HG03460 (cell line): Measurements from ENCODE around the gene MINDY2.
A peak's percentile ranks its signal among the peaks of the same experiment; 100 is the strongest.

Experiments
- ATAC-seq: cut with Tn5 transposase; IDR thresholded peaks from one replicate; pipeline ENCODE4 v1.9.1; 2021; ENCODE audit not compliant: unreplicated experiment

Gene MINDY2, protein sequence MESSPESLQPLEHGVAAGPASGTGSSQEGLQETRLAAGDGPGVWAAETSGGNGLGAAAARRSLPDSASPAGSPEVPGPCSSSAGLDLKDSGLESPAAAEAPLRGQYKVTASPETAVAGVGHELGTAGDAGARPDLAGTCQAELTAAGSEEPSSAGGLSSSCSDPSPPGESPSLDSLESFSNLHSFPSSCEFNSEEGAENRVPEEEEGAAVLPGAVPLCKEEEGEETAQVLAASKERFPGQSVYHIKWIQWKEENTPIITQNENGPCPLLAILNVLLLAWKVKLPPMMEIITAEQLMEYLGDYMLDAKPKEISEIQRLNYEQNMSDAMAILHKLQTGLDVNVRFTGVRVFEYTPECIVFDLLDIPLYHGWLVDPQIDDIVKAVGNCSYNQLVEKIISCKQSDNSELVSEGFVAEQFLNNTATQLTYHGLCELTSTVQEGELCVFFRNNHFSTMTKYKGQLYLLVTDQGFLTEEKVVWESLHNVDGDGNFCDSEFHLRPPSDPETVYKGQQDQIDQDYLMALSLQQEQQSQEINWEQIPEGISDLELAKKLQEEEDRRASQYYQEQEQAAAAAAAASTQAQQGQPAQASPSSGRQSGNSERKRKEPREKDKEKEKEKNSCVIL

DNA sequence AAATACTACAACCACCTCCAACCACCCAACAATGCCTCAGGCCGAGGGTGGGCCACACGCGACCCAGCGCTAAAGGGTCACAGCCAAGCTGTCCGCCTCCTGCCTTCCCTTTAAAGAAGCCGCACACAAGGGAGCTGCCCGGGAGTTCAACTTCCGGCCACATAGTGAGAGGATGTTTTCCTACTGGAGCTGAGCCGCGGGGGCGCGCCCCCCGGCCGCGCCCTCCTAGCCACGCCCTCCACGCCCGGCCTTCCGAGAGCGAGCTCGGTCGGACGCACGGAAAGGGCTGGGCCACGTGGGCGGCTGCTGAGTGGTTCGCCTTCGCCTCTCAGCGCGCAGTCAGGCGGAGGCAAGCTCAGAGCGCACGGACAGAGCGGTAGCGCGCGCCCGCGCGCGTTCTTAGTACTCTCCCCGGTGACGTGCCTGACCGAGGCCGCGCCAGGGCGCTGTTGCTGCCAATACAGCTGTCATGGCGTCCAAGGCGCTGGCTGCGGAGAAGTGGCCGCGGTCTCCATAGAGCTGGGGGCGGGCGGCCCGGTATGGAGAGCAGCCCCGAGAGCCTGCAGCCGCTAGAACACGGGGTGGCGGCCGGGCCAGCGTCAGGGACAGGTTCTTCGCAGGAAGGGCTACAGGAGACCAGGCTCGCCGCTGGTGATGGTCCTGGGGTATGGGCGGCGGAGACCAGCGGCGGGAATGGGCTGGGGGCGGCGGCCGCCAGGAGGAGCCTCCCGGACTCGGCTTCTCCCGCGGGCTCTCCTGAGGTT is at the start of gene MINDY2:
Gene MINDY2 (plus strand): TSS at position 446 of the 764 bp plus-strand sequence. CDS start 94 bp downstream, at position 540.
- peak; percentile 95 for ATAC-seq

DNA sequence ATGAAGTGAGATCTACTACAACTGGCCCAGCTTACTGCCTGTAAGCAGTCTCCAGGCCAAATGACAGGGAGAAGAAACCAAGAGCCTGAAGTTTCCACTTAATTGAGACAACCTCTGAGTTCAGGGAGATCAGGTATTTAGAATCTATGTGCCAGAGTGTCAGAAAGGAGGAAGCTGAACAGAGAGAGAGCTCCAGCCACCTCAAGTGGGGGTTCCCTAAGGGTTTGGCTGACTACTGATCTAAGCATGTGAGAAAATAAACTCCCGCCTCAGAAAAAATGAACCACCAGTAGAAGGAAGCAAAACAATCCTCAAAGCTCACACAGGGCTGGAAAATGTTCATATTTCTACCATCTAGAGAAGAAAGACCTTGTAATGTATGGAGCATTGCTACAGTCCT is 46.6 kb upstream of the MINDY2 start:
- ATAC-seq = peak; percentile 80

DNA sequence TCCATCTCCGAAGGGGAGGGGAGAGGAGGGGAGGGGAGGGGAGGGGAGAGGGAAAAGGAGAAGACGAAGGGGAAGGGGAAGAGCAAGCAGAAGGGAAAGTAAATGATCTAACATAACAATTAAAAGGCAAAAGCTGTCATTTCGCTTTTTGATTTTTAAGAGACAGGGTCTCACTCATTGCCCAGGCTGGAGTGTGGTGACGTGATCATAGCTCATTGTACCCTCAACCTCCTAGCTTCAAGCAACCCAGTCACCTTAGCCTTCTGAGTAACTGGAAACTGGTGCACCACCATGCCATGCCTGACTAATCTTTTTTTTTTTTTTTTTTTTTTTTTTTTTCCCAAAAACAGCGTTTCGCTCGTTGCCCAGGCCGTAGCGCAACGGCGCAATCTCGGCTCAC is 44.2 kb upstream of the MINDY2 start:
- ATAC-seq = no peak

DNA sequence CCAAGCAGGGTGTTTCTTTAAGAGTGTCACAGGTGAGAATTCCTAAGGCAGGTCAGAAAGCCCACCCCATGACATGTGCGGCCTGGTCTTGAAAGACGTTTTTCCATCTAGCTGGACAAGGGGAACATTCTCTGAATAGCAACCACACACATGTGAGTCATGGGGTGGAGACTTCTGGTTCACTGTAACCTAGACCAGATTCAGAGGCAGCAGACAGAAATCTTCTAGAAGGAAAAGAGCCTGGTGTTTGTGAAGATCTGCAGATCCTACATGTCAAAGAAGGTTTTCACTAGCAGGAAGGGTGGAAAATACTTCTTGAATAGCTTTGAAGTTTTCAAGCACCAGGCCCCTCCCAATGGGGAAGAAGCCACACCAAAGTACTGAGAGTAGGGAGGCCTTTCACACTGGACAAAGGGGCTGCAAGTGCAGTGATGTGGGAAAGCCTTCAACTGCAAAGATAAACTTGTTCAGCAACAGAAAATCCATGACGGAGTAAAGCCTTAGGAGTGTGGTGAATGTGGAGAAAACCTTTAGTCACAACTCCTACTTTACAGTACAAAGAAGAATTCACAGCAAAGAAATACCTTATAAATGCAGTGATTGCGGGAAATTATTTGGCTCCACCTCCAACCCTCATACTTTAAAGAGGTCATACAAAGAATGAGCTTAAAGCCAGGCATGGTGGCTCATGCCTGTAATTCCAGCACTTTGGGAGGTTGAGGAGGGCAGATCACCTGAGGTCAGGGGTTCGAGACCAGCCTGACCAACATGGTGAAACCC is 39.2 kb upstream of the MINDY2 start:
- ATAC-seq = no peak

DNA sequence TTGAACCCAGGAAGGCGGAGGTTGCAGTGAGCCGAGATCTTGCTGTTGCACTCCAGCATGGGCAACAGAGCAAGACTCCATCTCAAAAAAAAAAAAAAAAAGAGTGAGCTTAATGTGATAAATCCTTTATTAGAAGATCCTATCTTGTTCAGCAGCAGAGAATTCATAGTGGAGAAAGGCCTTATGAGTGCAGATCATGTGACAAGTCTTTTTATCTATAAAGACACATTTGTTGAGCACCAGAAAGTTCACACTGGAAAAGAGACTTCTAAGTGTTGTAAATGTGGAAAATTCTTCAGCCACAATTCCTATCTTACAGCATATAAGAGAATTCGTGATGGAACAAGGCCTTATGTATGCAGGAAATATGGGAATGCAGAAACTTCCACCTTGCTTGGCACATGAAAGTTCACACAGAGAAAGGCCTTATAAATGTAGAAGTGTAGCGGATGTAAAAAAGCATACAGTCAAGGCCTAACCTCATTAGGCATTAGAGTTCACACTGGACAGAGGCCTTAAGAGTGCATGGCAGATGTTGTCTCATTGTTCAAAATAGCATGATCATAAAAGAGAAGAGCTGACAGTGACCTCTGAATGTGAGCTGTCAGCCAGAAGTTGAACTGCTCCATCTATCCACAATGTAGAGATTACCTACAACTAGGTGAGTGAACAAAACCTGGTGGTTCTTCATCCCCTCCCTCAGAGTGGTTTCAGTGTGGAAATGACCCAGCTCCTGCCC is 38.3 kb upstream of the MINDY2 start:
- ATAC-seq = no peak

DNA sequence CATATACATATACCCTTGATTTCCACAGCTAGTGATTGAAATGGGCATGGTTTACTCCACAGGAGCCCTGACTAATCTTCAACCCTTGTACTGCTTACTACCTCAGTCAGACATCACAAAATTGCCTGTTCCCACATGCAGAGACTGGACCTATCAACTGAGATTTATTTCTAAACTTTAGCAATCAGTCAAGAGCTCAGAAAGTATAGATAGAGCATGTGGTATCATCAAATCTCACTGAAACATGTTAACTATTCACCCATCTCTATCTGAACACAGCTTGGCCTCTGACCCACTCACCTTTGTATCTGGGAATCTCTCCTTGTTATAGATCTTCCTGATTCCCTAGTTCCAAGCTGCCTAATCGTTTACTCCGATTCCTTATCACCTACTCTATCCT is 36.2 kb upstream of the MINDY2 start:
- no peak for ATAC-seq

DNA sequence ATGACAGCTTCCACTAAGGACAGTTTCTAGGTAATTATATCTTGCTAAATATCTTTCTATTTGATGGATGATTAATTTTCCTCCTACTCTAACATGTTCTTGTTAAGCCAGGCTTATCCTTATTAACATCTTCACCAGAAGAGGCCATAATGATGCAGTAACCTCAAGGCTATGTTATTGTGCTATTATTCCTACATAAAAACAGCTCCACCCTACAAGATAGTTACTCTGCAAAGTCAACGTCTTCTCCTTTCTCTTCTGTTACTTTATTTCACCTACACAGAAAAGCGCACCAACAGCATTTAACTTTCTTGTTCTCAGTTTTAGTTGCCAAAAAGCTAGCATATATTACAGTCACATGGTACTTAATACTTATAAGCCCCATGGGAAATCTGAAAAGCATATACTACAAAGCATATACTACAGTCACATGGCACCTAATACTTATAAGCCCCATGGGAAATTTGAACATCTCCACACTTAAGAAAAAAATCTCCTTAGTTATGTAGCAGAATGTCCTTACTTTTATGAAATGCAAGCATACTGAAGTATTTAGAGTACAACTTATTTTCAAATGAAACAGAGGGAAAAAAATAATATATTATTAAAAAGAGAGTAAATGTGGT is 35.0 kb upstream of the MINDY2 start:
- no peak for ATAC-seq

DNA sequence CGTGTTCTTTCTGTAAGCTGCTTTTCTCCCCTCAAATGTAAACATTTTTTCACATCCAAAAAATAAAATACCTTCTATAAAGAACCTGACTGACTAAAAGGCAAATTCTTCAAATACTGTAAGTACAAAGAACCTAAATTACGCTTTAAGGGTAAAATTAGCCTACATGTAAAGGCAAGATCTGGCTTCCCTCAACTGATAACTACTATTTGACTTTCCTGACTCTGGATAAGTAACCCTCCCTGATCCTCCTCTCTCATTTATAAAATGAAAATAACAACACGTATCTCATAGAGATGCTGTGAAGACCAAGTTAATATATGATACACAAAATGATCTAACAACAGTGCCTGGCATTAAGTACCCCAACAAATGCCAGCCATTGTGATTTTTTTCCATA is 33.8 kb upstream of the MINDY2 start:
- ATAC-seq = no peak

DNA sequence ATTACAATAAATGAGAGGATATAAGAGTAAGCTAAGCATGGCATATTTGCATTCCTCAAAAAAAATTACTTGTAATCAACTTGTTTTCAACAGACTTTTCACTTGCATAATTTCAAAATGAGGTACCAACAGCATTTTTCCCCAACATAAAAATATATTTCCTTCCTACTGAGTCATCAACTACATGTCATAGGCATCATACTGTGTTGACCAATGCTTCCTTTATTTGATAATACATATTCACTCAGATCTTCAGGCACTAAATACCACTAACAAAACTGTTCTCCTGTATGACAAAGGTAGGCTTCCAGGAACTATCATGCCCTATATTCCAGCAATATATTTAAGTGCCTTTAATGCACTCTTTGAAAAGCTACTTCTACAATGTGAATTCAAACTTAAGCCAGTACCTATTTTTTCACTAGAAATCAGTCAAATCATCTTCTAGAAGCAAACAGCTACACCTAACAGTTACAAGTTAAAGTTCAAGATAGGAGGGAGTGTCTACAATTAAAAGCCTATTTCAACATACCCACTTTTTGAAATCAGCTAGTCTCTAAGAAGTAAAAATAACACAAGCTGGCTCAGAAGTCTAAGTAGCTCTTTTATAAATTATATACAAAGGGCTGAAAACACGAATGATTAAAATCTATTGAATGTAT is 32.9 kb upstream of the MINDY2 start:
- no peak for ATAC-seq

DNA sequence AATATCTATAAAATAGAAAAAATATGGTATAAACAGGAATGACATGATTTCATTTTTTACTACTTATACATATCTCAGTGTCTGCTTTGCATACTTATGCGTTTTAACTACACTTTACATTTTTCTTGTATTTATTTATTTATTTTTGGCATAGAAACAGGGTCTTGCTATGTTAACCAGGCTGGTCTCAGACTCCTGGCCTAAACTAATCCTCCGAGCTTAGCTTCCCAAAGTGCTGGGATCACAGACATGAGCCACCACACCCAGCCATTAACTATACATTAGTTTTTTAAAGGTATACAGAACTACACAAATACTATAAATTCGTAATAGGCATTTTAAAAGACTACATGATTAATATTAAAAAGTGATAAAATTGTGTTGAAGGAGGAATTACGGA is 30.7 kb upstream of the MINDY2 start:
- no peak for ATAC-seq

DNA sequence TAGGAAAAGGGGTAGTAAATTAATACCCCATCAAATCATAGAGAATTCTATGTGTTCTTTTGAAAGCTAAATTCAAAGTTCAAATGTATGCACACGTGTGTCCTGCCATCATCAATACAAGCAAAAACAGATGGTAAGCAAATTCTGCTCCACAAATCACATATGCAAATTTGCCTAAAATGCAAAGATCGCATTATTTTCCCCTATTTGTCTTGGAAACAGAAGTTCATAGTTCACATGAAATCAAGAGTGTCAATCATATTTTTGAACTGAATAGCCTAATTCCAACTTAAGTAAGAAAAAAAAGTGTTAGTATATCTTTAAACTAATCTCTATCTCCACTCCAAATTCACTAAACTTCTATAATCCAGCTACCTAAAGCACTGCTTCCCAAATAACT is 30.1 kb upstream of the MINDY2 start:
- no peak for ATAC-seq

DNA sequence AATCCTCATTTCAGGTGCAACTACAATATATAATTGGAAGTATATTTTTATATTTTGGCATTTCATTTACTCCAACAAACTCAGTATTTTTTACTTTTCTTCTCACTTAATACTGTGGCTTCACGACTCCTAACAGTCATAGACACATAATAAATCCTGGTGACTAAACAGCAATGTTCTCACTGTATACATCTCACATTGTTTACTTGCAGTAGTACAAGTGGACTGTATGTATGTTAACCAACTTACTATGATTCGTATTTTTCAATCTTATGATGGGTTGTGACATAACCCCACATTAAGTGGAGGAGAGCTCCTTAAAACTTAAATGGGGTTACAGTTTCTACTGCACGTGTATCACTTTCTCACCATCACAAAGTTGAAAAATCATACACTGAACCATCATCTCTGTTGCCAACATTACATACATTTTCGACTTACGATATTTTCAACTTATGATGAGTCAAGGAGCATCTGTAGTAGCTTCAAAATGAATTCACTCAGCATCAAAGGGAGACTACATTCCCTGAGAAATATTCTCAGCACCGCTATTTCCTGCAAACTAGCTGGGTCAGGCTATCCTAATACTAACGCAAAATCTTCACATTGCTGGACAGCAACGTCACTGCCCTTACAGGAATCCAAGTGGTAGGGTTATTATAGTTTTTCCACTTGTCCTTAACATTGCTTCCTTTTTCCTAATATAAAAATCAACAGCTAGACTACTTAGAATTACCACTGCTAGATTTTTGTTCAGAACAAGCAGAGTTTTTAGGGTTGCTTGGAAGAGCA is 28.9 kb upstream of the MINDY2 start:
- ATAC-seq = no peak

DNA sequence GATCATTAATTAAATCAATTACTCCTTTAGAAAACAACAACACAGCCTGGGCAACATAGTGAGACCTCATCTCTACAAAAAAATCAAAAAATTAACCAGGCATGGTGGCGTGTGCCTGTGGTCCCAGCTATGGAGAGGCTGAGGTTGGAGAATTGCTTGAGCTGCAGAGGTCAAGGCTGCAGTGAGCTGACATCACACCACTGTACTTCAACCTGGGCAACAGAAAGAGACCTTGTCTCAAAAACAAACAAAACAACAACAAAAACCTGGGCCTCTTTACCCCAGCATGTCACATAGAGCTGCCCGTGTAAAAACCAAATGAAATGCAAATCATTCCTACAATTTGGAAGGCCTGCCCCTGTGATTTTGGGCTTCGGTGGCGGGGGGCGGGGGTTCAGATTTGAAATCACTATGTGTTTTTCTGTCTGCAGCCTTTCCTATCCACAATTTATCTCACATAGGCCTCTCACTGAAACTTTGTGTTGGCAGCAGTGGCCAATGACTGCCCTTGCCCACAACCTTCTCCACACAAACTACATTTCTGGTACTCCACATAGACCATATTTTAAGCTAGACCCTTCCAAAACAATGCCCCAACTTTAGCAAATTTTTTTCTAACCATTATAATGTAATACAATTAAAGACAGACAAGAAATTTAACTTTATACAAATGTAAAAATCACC is 28.1 kb upstream of the MINDY2 start:
- ATAC-seq = no peak

DNA sequence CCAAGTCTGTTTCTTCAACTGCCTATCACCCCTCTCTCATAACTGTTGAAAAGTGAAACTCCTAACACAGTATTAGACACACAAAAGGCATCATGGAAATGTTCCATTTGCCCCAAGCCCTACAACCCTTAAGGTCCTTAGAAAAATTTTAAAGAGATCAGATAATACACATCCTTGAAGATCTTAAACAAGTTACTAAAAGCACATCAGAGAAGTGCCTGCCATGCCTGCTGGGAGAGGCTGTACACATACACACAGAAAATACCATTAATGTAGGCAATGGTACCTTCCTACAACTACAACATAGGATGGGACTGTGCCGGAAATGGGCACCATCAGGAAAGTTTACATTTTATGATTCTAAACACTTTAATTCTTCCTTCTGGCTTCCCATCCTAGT is 24.9 kb upstream of the MINDY2 start:
- ATAC-seq = no peak

DNA sequence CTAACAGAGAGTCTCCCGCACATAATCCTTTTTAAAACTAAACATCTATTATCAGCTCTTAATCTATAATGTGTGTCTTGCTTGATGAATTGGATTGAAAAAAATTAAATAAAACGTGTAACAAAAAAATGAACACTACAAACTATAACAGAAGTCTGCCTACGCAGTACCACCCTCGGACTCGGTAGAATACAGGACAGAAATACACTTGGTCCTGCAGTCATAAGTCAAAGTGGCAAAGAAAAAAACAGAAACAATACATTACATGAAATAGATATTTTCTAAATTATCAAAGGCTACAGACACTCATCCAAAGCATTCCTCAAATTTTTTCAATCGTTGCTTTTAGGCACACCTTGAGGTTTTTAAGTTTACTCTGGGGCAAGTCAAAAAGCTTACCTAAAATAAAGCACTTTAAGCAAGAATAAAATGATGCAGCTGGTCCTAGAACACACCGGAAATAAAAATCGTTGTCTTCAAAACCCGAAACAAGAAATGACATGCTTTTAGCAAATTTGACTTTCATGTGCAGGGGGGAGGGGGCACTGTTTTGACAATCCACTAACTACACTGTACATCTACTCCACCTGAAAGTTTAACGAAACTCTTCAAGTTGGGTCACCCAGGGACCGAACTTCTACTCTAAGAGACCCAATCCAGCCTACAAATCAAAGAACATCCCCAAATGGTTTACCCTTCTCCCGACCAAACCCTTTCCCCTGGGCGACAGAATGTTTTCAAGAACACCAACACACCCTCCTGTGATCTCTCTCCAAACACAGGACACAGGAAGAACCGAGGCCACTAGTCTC is 22.9 kb upstream of the MINDY2 start:
- ATAC-seq = no peak

DNA sequence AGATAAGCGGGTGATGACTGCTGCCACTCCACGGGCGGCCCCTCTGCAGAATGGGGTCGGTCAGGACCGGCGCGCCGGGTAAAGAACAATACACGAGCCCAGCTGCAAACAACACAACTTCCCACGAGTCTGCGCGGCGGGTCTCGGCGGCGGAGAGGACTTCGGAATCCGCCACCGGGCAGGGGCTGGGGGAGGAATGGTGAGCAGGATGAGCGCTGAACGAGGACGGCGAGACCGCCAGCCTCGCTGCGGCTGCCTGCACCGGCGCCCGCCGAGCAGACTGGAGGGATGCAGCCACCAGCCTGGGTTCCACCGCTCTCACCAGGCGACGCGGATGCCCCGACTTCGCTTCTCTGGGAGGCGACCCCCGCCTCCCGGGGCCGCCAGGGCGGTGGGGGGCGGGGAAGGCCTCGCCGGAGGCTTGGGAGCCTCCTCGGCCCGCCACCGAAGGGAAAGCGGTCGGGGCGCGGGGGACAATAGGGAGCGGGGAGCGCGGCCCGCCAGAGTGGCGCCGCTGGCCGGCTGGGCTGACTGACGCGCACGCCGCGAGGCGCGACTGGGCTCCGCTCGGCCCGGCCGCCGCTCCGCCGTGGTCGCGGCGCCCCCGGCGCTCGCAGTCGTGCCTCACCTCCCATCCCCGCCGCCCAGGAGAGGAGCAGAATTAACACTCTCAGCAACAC is 22.1 kb upstream of the MINDY2 start:
- ATAC-seq = peak; percentile 22
